Upper lobe of right lung (tissue), 1 donor: Measurements from ENCODE around the gene SAPCD1. TPM values are rescaled to one million over a fixed set of nuclear protein-coding genes. Genes with fewer than 3 reads are reported as not detected.

ENCODE experiments used
- ATAC-seq: fragments of 200-7000 bp; cut with Tn5 transposase; one replicate; pipeline ENCODE4 v1.9.1; 2020; ENCODE audit warnings: mild to moderate bottlenecking, moderate library complexity
- DNase-seq: peaks from one replicate; pipeline ENCODE4 v3.0.0-alpha.2; 2020
- H3K27ac ChIP-seq: fragments of 200-600 bp; one replicate; pipeline ENCODE4 v1.8.0; 2022
- H3K27me3 ChIP-seq: fragments of 200-600 bp; one replicate; pipeline ENCODE4 v1.8.0; 2022; ENCODE audit warnings: mild to moderate bottlenecking
- H3K36me3 ChIP-seq: fragments of 200-600 bp; one replicate; pipeline ENCODE4 v1.8.0; 2022
- H3K4me1 ChIP-seq: fragments of 200-600 bp; one replicate; pipeline ENCODE4 v1.8.0; 2022
- H3K4me3 ChIP-seq: fragments of 200-600 bp; one replicate; pipeline ENCODE4 v1.8.0; 2022; ENCODE audit warnings: mild to moderate bottlenecking
- H3K9me3 ChIP-seq: fragments of 200-600 bp; one replicate; pipeline ENCODE4 v1.8.0; 2022
- intact Hi-C: fragments of 100-400 bp; cut with DNase I; formaldehyde crosslinking; loops from one replicate; pipeline ENCODE4 v1.11.0; 2022
- total RNA-seq: library from RNA; stranded (reverse); fragmentation: NEBNext Ultra II Directional; extraction: Animal tissue kit (Norgen Biotek cat#: 25700); gene quantifications from one replicate; pipeline ENCODE4 v1.2.1, GENCODE V29; 2021
- TF ChIP-seq, protein P1 (sequence below): fragments of 200-600 bp; IDR thresholded peaks from one replicate; pipeline ENCODE4 v1.8.0; 2022; ENCODE audit warnings: antibody characterized with exemption
- donor health status: DM: no; HTN: yes; CAD: no; lungs with severe emphysema.

The SAPCD1 gene
- total RNA-seq, 1 donor from 2014 or later = 2.6 TPM

- no peak for DNase-seq
These were observed 19.8 kb downstream of the SAPCD1 start for GRCh38 chr6:31782126-31782855.

GRCh38 chr6:31784098-31784925 is 21.9 kb downstream of the SAPCD1 start:
- Histone ChIP-seq H3K36me3 (peaks cover 66% of the 10 kb centered on the region), H3K27ac (no peak overlapping the region), H3K4me3 (no peak overlapping the region), H3K4me1 (no peaks in the 10 kb centered on the region), H3K9me3 (no peaks in the 10 kb centered on the region), H3K27me3 (no peaks in the 10 kb centered on the region)
- intact Hi-C loops = no loop called here
- ATAC-seq (no peak), DNase-seq (no peak)
- TF ChIP-seq, protein P1, sequence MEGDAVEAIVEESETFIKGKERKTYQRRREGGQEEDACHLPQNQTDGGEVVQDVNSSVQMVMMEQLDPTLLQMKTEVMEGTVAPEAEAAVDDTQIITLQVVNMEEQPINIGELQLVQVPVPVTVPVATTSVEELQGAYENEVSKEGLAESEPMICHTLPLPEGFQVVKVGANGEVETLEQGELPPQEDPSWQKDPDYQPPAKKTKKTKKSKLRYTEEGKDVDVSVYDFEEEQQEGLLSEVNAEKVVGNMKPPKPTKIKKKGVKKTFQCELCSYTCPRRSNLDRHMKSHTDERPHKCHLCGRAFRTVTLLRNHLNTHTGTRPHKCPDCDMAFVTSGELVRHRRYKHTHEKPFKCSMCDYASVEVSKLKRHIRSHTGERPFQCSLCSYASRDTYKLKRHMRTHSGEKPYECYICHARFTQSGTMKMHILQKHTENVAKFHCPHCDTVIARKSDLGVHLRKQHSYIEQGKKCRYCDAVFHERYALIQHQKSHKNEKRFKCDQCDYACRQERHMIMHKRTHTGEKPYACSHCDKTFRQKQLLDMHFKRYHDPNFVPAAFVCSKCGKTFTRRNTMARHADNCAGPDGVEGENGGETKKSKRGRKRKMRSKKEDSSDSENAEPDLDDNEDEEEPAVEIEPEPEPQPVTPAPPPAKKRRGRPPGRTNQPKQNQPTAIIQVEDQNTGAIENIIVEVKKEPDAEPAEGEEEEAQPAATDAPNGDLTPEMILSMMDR = no peak

More at GRCh38 chr6:31782126-31782855, 19.8 kb downstream of the SAPCD1 start:
- Histone ChIP-seq H3K4me1 (peaks cover 2% of the 10 kb centered on the region), H3K27me3 (no peaks in the 10 kb centered on the region), H3K36me3 (peaks cover 70% of the 10 kb centered on the region), H3K27ac (no peak overlapping the region), H3K9me3 (no peaks in the 10 kb centered on the region), H3K4me3 (no peak overlapping the region)
- intact Hi-C loops = no loop called here
- ATAC-seq = no peak
- TF ChIP-seq, protein P1 = no peak

- intact Hi-C loops = no loop called here
- no peaks in the 10 kb centered on the region for H3K27me3 ChIP-seq
- TF ChIP-seq, protein P1 = no peak
- peaks cover 66% of the 10 kb centered on the region for H3K36me3 ChIP-seq
- H3K9me3 ChIP-seq = no peaks in the 10 kb centered on the region
- no peaks in the 10 kb centered on the region for H3K4me1 ChIP-seq
- no peak overlapping the region for H3K27ac ChIP-seq
- H3K4me3 ChIP-seq = no peak overlapping the region
- no peak for DNase-seq
- no peak for ATAC-seq
These were observed 23.0 kb downstream of the SAPCD1 start for GRCh38 chr6:31785475-31785874.

DNA sequence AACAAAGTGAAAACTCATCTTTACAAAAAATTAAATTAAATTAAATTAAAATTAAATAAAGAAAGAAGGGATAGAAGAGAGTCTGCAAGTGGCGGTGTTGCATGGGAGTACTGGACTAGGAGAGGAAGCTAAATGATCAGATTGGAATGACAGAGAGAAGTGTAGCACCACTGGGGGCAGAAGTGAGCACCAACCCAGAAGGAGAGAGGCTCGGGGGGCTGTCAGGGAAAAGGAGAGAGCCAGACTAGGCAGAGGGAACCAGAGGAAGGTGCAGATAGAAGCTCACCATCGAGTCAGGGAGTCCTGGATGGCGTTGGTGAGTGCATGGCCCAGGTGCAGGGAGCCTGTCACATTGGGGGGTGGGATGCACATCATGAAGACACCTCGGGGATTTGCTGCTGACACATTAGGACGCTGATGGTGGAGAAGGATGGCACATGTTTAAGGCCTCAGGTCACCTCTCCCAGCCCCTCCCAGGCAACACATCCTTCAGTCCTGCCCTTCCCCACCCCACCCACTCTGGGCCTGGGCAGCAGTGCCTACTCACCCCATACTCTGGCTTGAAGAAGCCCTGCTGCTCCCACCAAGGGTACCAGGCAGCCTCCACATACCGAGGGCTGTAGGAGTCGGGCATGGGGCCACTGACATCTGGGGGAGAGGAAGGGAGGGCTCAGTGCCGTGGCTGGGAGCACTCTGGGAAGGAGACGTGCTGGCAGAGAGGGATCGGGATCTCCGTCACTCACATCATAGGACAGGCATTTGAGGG is 29.1 kb downstream of the SAPCD1 start:
- DNase-seq = no peak
- no peak overlapping the region for H3K4me3 ChIP-seq
- no peak overlapping the region for H3K27ac ChIP-seq
- intact Hi-C loops = no loop called here
- H3K9me3 ChIP-seq = no peaks in the 10 kb centered on the region
- peaks cover 30% of the 10 kb centered on the region for H3K36me3 ChIP-seq
- H3K27me3 ChIP-seq = no peaks in the 10 kb centered on the region
- no peak for ATAC-seq
- peaks cover 17% of the 10 kb centered on the region for H3K4me1 ChIP-seq
- TF ChIP-seq, protein P1 = peak; percentile 57

GRCh38 chr6:31792090-31792374 is 29.6 kb downstream of the SAPCD1 start:
- TF ChIP-seq, protein P1 = no peak
- Histone ChIP-seq H3K9me3 (no peaks in the 10 kb centered on the region), H3K27me3 (no peaks in the 10 kb centered on the region), H3K4me3 (no peak overlapping the region), H3K27ac (no peak overlapping the region), H3K4me1 (peaks cover 18% of the 10 kb centered on the region), H3K36me3 (peaks cover 30% of the 10 kb centered on the region)
- intact Hi-C loops = no loop called here
- DNase-seq (no peak), ATAC-seq (no peak)
